Thoracic aorta (tissue), 2 donors: Measurements from ENCODE around the gene RBMS3. TPM values are rescaled to one million over a fixed set of nuclear protein-coding genes. Genes with fewer than 3 reads are reported as not detected.
"Not testable (repeated sequence)": the region's sequence is repeated elsewhere in the genome, so short reads cannot be mapped to it uniquely, and the experiment has no call there.

ENCODE experiments used
- ATAC-seq: fragments of 150-250 bp; one replicate; pipeline ENCODE4 v1.8.0; 2017; ENCODE audit warnings: low read depth; ENCODE audit not compliant: insufficient number of reproducible peaks, low FRiP score
- DNase-seq: peaks from one replicate; pipeline ENCODE4 v3.0.0-alpha.2; 2020; ENCODE audit warnings: low spot score
- H3K27ac ChIP-seq, 2 donors: fragments of 200-600 bp; sonication (generic); 1 replicate in 1 of 2; 2 replicates in 1 of 2; pipeline ENCODE4 v1.5.1; 2016; ENCODE audit warnings: mild to moderate bottlenecking in 2 of 2, moderate library complexity in 2 of 2
- H3K27me3 ChIP-seq: fragments of 200-600 bp; sonication (generic); replicated peaks from 2 replicates; pipeline ENCODE4 v1.6.0; 2016; ENCODE audit warnings: mild to moderate bottlenecking; ENCODE audit not compliant: insufficient read depth
- H3K36me3 ChIP-seq: fragments of 200-600 bp; sonication (generic); one replicate; pipeline ENCODE4 v1.5.1; 2016
- H3K4me1 ChIP-seq, 2 donors: fragments of 200-600 bp; sonication (generic); 1 replicate in 1 of 2; 2 replicates in 1 of 2; pipeline versions ENCODE4 v1.5.1 to v1.6.0; 2016; ENCODE audit warnings: low read depth in 2 of 2, mild to moderate bottlenecking in 1 of 2; ENCODE audit not compliant: control insufficient read depth in 1 of 2
- H3K4me3 ChIP-seq: fragments of 200-600 bp; sonication (generic); 2 replicates; pipeline ENCODE4 v1.5.1; 2016; ENCODE audit warnings: mild to moderate bottlenecking
- H3K9me3 ChIP-seq: fragments of 200-600 bp; sonication (generic); 2 replicates; pipeline ENCODE4 v1.5.1; 2016
- total RNA-seq, 2 donors: library from RNA; depleted of rRNA; stranded (reverse); fragments of >200 nt; gene quantifications; one replicate each; pipeline versions ENCODE4 v1.1.0 to v1.2.3, GENCODE V29; 2016
- TF ChIP-seq, protein P1 (sequence below): fragments of 200-600 bp; sonication (generic); IDR thresholded peaks from one replicate; pipeline ENCODE4 v1.5.1; 2019; ENCODE audit warnings: antibody characterized with exemption

The RBMS3 gene
- total RNA-seq, 2 donors from 2014 or later = 149 to 186 TPM

GRCh38 chr3:29348316-29348715 is 67.4 kb downstream of the RBMS3 start:
- H3K27ac ChIP-seq = no peak overlapping the region
- DNase-seq = no peak
- TF ChIP-seq, protein P1, sequence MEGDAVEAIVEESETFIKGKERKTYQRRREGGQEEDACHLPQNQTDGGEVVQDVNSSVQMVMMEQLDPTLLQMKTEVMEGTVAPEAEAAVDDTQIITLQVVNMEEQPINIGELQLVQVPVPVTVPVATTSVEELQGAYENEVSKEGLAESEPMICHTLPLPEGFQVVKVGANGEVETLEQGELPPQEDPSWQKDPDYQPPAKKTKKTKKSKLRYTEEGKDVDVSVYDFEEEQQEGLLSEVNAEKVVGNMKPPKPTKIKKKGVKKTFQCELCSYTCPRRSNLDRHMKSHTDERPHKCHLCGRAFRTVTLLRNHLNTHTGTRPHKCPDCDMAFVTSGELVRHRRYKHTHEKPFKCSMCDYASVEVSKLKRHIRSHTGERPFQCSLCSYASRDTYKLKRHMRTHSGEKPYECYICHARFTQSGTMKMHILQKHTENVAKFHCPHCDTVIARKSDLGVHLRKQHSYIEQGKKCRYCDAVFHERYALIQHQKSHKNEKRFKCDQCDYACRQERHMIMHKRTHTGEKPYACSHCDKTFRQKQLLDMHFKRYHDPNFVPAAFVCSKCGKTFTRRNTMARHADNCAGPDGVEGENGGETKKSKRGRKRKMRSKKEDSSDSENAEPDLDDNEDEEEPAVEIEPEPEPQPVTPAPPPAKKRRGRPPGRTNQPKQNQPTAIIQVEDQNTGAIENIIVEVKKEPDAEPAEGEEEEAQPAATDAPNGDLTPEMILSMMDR = no peak
- H3K36me3 ChIP-seq = no peaks in the 10 kb centered on the region
- no peak overlapping the region for H3K4me3 ChIP-seq
- peaks cover 19 to 26% of the 10 kb centered on the region in 2 donors for H3K4me1 ChIP-seq
- no peak for ATAC-seq
- no peaks in the 10 kb centered on the region for H3K27me3 ChIP-seq
- no peaks in the 10 kb centered on the region for H3K9me3 ChIP-seq

GRCh38 chr3:29349049-29349448 is 68.2 kb downstream of the RBMS3 start:
- ATAC-seq (no peak), DNase-seq (no peak)
- no peak overlapping the region for H3K27ac ChIP-seq
- H3K4me3 ChIP-seq = no peak overlapping the region
- H3K4me1 ChIP-seq = peaks cover 14 to 26% of the 10 kb centered on the region in 2 donors
- H3K27me3 ChIP-seq = no peaks in the 10 kb centered on the region
- H3K36me3 ChIP-seq = no peaks in the 10 kb centered on the region
- TF ChIP-seq, protein P1 = no peak
- no peaks in the 10 kb centered on the region for H3K9me3 ChIP-seq

GRCh38 chr3:29353807-29354206 is 72.9 kb downstream of the RBMS3 start:
- Histone ChIP-seq H3K36me3 (no peaks in the 10 kb centered on the region), H3K4me3 (no peak overlapping the region), H3K4me1 (peaks cover 3 to 17% of the 10 kb centered on the region in 2 donors), H3K27ac (no peak overlapping the region), H3K27me3 (no peaks in the 10 kb centered on the region), H3K9me3 (no peaks in the 10 kb centered on the region)
- TF ChIP-seq, protein P1 = no peak
- DNase-seq (no peak), ATAC-seq (no peak)

GRCh38 chr3:29354894-29355293 is 74.0 kb downstream of the RBMS3 start:
- TF ChIP-seq, protein P1 = no peak
- no peaks in the 10 kb centered on the region for H3K9me3 ChIP-seq
- no peak overlapping the region for H3K4me3 ChIP-seq
- DNase-seq (no peak), ATAC-seq (no peak)
- no peaks in the 10 kb centered on the region for H3K36me3 ChIP-seq
- no peaks in the 10 kb centered on the region for H3K27me3 ChIP-seq
- no peak overlapping the region for H3K27ac ChIP-seq
- peaks cover 3 to 13% of the 10 kb centered on the region in 2 donors for H3K4me1 ChIP-seq

DNA sequence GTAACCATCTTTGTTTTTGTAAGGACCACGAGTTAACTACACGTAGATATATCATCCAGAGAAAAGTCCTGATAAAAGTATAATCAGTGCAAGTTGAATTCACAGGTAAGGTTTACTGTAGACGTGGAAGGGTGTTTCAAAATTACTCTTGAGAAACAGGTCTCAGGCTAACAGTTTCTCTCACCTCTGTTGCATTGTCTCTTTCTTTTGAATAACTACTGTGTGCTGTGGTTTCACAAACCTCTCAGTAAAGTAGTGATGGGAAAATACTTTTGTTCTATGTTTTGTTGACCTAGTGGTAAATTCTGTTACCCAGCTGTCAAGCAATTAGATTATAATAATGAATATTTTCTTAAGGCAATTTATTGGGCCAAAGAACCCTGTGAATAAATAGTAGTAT is 75.2 kb downstream of the RBMS3 start:
- Histone ChIP-seq H3K9me3 (no peaks in the 10 kb centered on the region), H3K4me1 (peaks cover 3 to 13% of the 10 kb centered on the region in 2 donors), H3K4me3 (no peak overlapping the region), H3K27me3 (no peaks in the 10 kb centered on the region), H3K27ac (no peak overlapping the region), H3K36me3 (no peaks in the 10 kb centered on the region)
- TF ChIP-seq, protein P1 = no peak
- DNase-seq (no peak), ATAC-seq (no peak)

DNA sequence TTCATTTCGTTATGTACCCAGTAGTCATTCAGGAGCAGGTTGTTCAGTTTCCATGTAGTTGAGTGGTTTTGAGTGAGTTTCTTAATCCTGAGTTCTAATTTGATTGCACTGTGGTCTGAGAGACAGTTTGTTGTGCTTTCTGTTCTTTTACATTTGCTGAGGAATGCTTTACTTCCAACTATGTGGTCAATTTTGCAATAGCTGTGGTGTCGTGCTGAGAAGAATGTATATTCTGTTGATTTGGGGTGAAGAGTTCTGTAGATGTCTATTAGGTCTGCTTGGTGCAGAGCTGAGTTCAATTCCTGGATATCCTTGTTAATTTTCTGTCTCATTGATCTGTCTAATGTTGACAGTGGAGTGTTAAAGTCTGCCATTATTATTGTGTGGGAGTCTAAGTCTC is 79.4 kb downstream of the RBMS3 start:
- not testable (repeated sequence) for H3K9me3 ChIP-seq, DNase-seq, ATAC-seq, H3K27ac ChIP-seq, H3K36me3 ChIP-seq, H3K27me3 ChIP-seq, H3K4me3 ChIP-seq
- H3K4me1 ChIP-seq = peaks cover 18 to 21% of the 10 kb centered on the region in 2 donors
